GM12873 (cell line): Measurements from ENCODE around the gene TKTL1.

ENCODE experiments used
- TF ChIP-seq, protein P1 (sequence below): IDR thresholded peaks from 2 replicates; pipeline ENCODE4 v1.5.1; 2012; ENCODE audit warnings: low read depth, mild to moderate bottlenecking, moderate library complexity, low read length, control low read depth; ENCODE audit not compliant: insufficient read depth; ENCODE audit errors: missing control alignments

The TKTL1 gene

GRCh38 chrX:154323537-154323936 lies 27.9 kb downstream of the TKTL1 start:
- TF ChIP-seq, protein P1, sequence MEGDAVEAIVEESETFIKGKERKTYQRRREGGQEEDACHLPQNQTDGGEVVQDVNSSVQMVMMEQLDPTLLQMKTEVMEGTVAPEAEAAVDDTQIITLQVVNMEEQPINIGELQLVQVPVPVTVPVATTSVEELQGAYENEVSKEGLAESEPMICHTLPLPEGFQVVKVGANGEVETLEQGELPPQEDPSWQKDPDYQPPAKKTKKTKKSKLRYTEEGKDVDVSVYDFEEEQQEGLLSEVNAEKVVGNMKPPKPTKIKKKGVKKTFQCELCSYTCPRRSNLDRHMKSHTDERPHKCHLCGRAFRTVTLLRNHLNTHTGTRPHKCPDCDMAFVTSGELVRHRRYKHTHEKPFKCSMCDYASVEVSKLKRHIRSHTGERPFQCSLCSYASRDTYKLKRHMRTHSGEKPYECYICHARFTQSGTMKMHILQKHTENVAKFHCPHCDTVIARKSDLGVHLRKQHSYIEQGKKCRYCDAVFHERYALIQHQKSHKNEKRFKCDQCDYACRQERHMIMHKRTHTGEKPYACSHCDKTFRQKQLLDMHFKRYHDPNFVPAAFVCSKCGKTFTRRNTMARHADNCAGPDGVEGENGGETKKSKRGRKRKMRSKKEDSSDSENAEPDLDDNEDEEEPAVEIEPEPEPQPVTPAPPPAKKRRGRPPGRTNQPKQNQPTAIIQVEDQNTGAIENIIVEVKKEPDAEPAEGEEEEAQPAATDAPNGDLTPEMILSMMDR: no peak

- TF ChIP-seq, protein P1: no peak
These were observed 29.9 kb downstream of the TKTL1 start for GRCh38 chrX:154325541-154325940.

- TF ChIP-seq, protein P1: no peak
These were observed 31.6 kb downstream of the TKTL1 start for GRCh38 chrX:154327038-154327820.

DNA sequence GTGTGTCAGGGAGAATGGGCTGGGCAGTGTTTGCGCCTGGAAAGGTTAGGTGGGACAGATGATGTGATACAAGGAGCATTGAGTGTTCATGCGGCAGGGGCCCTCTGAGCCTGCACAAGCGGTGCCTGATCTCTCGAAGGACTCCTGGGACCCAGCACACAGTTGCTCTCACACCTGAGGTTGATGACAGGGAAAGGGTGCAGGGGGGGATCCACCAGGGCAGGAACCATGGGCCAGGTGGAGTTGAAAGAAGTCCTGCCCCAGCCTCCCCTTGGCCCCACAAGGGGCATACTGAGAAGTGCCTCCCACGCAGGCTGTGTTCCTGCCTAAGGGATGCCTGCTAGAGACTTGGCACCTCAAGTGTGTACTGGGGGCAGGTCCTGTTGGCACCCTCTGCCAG lies 33.1 kb downstream of the TKTL1 start:
- TF ChIP-seq, protein P1: no peak

GRCh38 chrX:154329294-154329693 lies 33.7 kb downstream of the TKTL1 start:
- TF ChIP-seq, protein P1: no peak

GRCh38 chrX:154332561-154332960 lies 37.0 kb downstream of the TKTL1 start:
- TF ChIP-seq, protein P1: no peak

GRCh38 chrX:154333116-154333515 lies 37.5 kb downstream of the TKTL1 start:
- TF ChIP-seq, protein P1: no peak
